GM12874 (cell line): ENCODE measurements around the gene ITPR2.

Experiments used
- TF ChIP-seq, protein P1 (sequence below): IDR thresholded peaks from 2 replicates; pipeline ENCODE4 v1.5.1; 2011; ENCODE audit warnings: low read depth, mild to moderate bottlenecking, control low read depth, low read length, moderate library complexity; ENCODE audit not compliant: insufficient read depth

The ITPR2 gene

GRCh38 chr12:26396402-26396801, 436.6 kb downstream of the ITPR2 start:
- TF ChIP-seq, protein P1, sequence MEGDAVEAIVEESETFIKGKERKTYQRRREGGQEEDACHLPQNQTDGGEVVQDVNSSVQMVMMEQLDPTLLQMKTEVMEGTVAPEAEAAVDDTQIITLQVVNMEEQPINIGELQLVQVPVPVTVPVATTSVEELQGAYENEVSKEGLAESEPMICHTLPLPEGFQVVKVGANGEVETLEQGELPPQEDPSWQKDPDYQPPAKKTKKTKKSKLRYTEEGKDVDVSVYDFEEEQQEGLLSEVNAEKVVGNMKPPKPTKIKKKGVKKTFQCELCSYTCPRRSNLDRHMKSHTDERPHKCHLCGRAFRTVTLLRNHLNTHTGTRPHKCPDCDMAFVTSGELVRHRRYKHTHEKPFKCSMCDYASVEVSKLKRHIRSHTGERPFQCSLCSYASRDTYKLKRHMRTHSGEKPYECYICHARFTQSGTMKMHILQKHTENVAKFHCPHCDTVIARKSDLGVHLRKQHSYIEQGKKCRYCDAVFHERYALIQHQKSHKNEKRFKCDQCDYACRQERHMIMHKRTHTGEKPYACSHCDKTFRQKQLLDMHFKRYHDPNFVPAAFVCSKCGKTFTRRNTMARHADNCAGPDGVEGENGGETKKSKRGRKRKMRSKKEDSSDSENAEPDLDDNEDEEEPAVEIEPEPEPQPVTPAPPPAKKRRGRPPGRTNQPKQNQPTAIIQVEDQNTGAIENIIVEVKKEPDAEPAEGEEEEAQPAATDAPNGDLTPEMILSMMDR, result no peak

DNA sequence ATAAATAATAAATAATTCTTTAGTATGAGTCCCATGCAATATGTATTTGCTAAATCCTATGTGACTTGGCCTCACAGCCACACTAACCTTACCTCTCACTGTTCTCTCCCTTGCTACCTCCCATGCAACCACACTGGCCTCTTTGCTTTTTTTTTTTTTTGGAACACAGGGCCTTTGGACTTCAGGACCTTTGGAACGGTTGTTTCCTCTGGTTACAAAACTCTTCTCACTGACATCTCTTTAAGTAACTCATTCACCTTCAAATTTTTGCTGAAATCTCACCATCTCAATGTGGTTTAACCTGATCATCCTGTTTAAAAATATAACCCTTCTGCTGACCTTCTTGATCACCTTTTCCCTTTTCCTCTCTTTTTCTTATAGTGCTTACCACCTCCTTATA, 443.7 kb downstream of the ITPR2 start:
- TF ChIP-seq, protein P1, result no peak

- TF ChIP-seq, protein P1, result no peak
Measured at GRCh38 chr12:26384536-26384935, 448.5 kb downstream of the ITPR2 start.

DNA sequence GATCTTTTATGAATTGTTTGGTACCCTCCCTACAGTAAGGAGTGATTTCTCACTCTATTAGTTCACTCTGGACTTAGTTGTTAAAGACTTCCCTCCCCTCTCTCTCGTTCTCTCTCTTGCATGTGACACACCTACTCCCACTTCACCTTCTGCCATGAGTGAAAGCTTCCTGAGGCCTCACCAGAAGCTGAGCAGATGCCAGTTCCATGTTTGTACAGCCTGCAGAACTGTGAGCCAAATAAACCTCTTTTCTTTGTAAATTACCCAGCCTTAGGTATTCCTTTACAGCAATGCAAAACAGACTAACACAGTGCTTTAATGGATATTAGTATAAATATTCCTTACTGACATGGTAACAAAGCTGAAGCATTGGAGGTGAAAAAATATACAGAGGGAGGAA, 450.0 kb downstream of the ITPR2 start:
- TF ChIP-seq, protein P1, result no peak

DNA sequence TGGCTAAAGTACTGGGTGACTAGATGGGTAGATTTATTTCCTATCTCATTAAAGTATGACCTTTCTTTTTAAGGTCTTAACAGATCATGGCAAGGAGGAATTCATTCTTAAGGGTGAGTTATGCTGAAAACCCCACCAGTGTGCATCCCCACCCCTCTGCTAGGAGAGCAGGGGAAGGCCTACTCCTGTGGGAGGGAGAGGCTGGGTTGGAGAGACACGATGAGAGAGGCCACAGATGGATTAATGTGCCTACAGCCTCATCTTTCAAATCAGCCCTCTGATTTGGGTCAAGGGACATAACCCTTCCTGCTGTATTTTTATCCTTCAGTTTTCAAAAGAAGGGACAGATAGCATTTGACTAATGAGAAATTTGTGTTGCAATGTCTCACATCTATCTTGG, 452.1 kb downstream of the ITPR2 start:
- TF ChIP-seq, protein P1, result no peak

DNA sequence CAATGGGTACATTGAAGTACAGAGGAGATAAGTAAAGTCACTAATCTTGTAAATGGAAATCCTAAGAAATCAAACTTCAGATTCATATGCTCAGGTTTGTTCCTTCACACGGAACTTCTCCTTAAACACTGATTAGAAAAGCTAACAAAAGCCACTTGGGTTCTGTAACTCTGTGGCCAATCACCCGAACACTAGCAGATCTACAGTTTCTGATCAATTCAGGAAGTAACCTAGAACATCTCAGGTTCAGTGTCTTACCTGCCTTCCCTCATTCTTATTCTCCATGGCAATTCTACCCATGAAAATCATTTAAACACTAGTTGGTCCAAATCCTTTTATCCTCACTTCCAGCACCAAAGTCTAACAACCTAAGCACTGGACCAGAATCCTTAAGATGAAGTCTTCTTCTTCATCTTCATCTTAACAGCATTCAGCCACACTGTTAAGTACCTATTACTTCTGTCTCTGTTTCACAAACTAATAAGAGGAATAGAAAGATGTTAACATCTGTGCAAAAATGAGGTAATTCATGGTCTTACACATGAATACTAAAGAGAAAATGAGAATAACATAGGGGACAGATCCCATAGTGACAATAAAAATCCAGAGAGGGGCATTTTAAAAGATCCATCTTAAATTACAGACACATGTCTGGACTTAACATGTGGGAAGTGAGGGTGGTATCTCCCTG, 453.1 kb downstream of the ITPR2 start:
- TF ChIP-seq, protein P1, result no peak

GRCh38 chr12:26378711-26379110, 454.3 kb downstream of the ITPR2 start:
- TF ChIP-seq, protein P1, result no peak
